Neural cell (in vitro differentiated cells): ENCODE measurements around the gene INSRR.

ENCODE experiments used
- EZH2 ChIP-seq: fragments of 200-600, 300-800 bp; shearing (Covaris generic), sonication (generic); IDR thresholded peaks from 2 replicates; pipeline ENCODE4 v1.6.1; 2014; ENCODE audit warnings: antibody characterized with exemption, low read length, borderline replicate concordance, mild to moderate bottlenecking; ENCODE audit not compliant: insufficient read depth, poor library complexity, severe bottlenecking
- TF ChIP-seq, protein P1 (sequence below): fragments of 450-650 bp; IDR thresholded peaks from 2 replicates; pipeline ENCODE4 v1.5.1; 2014; ENCODE audit warnings: antibody characterized with exemption, mild to moderate bottlenecking, moderate library complexity; ENCODE audit not compliant: poor library complexity, severe bottlenecking

DNA sequence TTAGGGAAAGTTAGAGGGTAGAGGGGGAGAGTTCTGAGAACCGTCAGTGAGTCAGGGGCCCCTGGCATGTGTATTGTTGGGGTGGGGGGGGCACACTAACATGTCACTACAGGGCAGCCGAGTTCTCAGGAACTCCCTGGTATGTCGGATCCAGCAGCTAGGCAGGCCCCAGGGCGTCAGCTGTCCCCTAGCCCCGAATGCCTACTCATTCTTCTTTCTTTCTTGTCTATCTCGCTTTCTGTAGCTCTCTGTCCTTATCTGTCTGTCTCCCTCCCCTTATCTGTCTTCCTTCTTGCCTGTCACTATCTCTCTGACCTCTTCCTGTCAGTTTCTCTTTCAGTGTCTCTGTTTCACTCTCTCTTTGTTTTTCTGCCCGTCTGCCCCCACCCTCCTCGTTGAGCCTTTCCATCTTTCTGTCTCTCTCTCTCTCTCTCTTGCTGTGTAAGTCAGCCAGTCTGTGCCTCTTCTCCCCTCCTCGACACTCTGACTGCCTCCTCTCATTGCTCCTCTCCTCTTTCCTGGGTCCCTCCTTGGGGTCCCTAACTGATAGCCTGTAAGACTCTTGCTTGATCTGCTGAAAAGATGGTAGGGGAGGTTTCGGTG, 4.2 kb upstream of the INSRR start:
- TF ChIP-seq EZH2, result no peak
- TF ChIP-seq, protein P1, sequence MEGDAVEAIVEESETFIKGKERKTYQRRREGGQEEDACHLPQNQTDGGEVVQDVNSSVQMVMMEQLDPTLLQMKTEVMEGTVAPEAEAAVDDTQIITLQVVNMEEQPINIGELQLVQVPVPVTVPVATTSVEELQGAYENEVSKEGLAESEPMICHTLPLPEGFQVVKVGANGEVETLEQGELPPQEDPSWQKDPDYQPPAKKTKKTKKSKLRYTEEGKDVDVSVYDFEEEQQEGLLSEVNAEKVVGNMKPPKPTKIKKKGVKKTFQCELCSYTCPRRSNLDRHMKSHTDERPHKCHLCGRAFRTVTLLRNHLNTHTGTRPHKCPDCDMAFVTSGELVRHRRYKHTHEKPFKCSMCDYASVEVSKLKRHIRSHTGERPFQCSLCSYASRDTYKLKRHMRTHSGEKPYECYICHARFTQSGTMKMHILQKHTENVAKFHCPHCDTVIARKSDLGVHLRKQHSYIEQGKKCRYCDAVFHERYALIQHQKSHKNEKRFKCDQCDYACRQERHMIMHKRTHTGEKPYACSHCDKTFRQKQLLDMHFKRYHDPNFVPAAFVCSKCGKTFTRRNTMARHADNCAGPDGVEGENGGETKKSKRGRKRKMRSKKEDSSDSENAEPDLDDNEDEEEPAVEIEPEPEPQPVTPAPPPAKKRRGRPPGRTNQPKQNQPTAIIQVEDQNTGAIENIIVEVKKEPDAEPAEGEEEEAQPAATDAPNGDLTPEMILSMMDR, result no peak
